Fibroblast of skin of abdomen (primary cell): ENCODE measurements around the gene PLS3.
"Not testable (repeated sequence)": the region's sequence is repeated elsewhere in the genome, so short reads cannot be mapped to it uniquely, and the experiment has no call there.

Experiments used
- DNase-seq: peaks from one replicate; pipeline ENCODE4 v3.0.0-alpha.2; 2013

The PLS3 gene

DNA sequence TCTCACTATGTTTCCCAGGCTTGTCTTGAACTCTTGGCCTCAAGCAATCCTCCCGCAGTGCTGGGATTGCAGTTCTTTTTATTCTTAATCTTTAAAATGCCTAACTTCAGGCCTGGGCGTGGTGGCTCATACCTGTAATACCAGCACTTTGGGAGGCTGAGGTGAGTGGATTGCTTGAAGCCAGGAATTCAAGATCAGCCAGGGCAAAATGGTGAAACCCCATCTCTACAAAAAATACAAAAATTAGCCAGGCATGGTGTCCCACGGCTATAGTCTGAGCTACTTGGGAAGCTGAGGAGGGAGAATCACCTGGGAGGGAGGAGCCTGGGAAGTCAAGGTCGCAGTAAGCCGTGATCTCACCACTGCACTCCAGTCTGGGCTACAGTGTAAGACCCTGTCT is 45.9 kb downstream of the PLS3 start:
- no peak for DNase-seq

GRCh38 chrX:115609621-115610020 is 48.6 kb downstream of the PLS3 start:
- DNase-seq, result no peak

DNA sequence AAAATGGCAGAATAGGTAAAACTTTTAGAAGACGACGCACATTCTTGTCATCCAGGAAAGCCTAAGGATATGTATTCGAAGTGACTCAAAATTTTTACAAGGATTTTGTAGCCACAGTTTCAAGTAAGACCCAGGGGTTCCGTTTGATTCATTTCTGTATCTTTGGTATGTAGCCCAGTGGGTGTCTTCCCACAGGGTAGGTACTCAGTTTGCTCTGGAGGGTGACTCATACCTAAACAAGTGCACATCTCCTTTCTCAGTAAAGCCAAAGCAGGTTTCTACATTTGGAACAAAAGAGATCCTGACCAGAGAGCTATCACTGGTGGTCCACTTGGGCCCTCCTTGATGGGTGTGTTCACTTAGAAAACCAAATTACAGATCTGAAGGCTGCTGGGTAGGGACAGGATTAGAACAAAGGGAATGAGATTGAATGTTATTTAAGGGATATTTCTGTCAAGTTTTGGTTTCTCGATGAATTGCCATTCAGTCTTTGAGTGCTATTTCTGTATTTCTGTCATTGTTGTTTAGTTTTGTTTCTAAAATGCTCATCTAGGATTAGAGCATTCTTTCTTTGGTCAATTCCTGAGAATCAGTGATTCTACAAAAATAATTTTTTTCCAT is 56.1 kb downstream of the PLS3 start:
- peak; percentile 70 for DNase-seq

DNA sequence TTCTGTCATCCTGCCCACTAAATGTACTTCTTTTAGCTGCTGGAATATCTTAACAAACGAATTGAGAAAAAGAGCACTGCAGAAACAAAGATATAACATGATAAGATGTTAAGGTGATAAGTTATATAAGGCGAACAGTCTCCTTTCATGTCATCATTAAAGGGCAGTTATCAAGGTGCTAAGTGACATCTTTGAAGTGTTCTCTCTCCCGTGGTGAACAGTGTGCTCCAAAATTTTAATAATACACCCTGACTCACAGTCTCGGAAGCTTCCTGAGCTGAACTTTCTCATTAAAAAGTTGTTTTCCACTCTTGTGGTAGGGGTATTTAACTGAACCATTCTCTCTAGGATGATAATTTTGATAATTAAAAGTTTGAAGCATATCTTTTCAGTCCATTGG is 61.6 kb downstream of the PLS3 start:
- DNase-seq, result no peak

GRCh38 chrX:115624916-115625315 is 63.9 kb downstream of the PLS3 start:
- no peak for DNase-seq

DNA sequence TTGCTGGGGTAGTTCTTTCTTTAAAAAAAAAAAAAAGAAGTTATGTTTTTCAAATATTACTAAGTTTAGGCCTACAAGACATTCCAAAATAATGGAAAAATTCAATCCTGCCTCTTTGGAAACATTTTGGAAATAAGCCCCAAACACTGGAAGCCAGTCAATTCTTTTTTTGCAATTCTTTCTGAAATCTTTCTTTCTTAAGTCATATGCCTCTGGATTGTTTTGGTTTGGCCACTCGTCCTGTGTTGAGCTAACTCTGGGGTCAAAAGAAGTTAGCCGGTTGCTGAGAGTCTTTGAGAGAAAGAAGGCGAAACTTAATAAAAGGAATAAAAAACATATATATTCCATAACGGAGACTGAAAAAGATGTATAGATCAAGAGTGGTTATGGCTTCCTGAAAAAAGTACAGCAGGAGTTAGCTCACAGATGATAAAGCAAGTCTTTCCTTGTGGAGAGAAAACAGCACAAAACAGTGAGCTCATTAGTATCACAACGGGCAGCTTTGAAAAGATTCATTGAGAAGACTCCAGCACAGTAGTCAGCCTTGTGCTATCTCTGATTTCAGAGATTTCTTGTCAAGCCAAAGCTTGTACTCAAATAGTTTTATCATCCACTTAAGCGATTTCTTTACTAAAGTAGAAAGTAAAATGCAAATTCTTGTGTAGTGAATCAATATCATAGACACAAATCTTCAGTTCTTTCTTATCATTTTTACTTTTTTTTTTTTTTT is 64.8 kb downstream of the PLS3 start:
- DNase-seq, result no peak

DNA sequence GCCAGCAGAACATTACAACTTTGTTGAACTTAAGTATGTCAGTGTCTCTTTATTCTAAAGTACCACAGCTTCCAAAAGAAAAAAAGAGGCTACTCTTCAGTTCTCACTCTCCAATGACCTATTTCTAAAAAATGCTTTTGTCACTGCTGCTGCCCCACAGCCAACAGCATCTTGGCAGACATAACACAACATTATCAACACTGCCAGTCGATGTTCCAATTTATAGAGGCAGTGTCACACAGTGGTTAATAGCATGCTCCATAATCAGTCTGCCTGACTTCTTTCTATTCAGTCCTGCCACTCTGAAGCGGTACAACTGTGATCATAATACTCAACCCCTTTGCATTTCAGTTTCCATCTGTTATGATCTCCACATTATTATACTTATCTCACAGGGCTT is 69.2 kb downstream of the PLS3 start:
- no peak for DNase-seq

DNA sequence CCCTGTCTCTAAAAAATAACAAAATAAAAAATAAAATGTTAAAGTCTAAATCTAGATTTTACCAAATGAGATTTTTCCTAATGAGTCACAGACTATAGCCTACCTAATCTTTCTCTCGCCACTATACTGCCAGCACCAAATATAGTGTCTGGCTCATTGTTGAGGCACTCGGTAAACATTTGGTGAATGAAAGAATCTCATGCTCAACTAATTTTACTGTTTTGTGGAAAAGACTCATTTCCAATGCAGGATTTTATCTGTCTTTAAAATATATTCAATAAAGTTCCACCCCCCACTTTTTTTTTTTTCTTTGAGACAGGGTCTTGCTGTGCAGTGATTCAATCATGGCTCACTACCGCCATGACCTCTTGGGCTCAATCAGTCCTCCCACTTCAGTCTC is 71.5 kb downstream of the PLS3 start:
- DNase-seq, result peak; percentile 51

DNA sequence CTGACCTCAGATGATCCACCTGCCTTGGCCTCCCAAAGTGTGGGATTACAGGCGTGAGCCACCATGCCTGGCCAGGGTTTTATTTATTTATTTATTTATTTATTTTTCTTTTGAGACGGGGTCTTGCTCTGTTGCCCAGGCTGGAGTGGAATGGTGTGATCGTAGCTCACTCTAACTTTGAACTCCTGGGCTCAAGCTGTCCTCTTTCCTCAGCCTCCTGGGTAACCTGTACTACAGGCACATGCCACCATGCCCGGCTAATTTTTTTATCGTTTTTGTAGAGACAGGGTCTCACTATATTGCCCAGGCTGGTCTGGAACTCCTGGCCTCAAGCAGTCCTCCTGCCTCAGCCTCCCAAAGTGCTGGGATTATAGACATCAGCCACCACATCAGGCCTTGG is 72.4 kb downstream of the PLS3 start:
- not testable (repeated sequence) for DNase-seq

DNA sequence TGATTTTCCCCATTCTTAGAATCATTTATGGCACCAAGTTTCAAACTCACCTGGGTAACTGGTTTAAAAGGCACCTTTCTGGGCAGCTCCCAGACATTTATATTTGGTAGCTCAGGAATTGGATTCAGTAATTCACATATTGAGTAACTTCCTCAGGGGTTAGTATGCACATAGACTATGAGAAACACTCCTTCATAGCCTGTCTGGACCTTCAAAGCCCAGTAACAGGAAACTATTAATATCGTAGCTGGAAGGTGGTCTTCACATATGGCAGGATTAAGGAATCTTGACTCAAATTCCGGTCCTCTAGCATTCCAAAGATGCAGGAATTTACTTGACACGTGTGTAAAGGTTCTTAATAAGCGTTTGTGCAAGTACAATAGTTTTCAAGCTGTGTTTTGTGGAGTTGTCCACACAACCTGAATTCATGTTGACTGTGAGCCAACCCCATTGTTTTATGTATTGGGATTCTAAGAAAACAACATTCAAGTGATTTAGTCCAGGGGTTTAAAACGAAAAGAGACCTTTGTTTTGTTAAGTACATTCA is 78.4 kb downstream of the PLS3 start:
- peak; percentile 50 for DNase-seq

- no peak for DNase-seq
Observed at GRCh38 chrX:115642311-115642710, 81.3 kb downstream of the PLS3 start.

DNA sequence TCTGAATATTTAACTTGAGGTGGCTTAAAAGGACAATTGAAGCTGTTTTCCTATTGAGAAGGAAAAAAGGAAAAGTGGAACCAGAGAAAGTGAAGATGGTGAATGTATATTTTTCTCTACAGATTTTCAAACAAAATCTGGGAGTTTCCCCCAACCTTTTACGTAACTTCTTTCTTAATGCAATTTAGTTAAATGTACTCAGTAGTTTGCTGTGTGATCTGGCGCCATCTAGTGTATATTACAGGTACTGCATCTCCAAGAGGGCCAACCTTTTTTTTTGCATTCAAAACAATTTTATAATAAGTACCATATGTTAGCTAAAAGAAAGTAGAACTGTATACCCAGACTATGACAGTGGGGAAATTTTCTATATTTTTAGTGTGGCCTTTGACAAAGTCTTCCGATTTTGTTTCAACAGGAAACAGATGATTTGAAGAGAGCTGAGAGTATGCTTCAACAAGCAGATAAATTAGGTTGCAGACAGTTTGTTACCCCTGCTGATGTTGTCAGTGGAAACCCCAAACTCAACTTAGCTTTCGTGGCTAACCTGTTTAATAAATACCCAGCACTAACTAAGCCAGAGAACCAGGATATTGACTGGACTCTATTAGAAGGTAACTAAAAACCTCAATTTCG is 82.0 kb downstream of the PLS3 start:
- DNase-seq, result peak; percentile 74

DNA sequence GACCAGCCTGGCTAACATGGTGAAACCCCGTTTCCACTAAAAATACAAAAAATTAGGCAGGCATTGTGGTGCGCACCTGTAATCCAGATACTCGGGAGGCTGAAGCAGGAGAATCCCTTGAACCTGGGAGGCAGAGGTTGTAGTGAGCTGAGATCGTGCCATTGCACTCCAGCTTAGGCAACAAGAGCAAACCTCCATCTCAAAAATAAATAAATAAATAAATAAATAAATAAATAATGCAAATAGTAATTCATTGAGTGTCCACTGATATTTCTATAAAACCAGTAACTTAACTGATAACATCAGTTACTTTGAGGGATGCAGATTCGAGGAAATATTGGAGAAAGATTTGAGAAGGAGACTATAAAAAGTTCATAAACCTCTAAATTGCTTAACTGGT is 83.4 kb downstream of the PLS3 start:
- DNase-seq, result not testable (repeated sequence)

DNA sequence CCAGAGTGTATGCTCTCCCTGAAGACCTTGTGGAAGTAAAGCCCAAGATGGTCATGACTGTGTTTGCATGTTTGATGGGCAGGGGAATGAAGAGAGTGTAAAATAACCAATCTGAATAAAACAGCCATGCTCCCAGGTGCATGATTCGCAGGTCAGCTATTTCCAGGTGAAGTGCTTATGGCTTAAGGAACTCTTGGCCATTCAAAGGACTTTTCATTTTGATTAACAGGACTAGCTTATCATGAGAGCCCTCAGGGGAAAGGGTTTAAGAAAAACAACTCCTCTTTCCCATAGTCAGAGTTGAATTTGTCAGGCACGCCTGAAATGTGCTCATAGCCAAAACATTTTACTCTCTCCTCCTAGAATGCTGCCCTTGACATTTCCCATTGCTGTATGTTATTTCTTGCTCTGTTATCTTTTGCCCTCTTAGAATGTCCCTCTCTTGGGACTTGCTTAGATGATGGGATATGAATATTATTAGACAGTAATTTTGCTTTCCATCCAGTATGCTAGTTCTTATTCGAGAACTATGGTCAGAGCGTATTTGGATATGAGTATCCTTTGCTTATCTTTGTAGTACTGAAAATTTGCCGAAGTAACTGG is 88.6 kb downstream of the PLS3 start:
- no peak for DNase-seq

GRCh38 chrX:115650449-115650848 is 89.5 kb downstream of the PLS3 start:
- peak; percentile 52 for DNase-seq

DNA sequence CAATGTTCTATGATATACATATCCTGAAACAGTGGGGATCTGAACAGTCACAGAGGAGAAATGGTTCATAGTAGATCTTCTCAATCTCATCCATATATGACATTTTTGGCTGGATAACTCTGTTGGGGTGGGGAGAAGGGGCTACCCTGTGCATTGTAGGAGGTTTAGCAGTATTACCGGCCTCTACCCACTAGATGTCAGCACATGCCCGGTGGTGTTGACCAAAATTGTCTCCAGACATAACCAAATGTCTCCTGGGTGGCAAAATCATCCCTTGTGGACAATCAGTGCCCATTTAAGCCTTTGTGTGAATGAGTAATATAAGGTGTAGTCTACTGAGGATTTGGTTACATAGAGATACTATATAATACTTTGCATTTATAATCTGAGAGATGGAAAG is 89.9 kb downstream of the PLS3 start:
- DNase-seq, result peak; percentile 60

DNA sequence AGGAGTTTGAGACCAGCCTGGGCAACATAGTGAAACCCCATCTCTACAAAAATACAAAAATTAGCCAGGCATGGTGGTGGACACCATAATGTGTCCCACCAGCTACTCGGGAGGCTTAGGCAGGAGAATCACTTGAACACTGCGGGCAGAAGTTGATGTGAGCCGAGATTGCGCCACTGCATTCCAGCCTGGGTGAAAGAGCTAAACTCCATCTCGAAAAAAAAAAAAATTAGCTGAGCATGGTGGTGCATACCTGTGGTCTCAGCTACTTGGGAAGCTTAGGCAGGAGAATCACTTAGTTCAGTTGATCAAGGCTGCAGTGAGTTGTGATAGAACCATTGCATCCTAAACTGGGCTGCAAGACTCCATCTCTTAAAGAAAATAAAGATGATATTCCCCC is 91.2 kb downstream of the PLS3 start:
- DNase-seq, result no peak

DNA sequence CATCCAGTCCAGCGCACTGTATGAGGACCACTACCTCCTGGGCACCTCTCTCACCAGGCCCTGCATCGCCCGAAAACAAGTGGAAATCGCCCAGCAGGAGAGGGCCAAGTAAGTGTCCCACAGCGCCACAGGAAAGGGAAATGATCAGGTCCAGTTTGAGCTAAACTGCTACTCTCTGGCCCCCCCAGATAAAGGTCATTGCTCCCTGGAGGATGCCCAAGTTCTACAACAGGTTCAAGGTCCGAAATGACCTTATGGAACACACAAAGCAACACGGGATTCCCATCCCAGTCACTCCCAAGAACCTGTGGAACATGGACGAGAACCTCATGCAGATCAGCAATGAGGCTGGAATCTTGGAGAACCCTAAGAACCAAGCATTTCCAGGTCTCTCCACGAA is 104.1 kb downstream of the PLS3 start:
- DNase-seq, result no peak

- DNase-seq, result peak; percentile 28
Observed at GRCh38 chrX:115679460-115679859, 118.5 kb downstream of the PLS3 start.

GRCh38 chrX:115687595-115687994 is 126.6 kb downstream of the PLS3 start:
- no peak for DNase-seq

DNA sequence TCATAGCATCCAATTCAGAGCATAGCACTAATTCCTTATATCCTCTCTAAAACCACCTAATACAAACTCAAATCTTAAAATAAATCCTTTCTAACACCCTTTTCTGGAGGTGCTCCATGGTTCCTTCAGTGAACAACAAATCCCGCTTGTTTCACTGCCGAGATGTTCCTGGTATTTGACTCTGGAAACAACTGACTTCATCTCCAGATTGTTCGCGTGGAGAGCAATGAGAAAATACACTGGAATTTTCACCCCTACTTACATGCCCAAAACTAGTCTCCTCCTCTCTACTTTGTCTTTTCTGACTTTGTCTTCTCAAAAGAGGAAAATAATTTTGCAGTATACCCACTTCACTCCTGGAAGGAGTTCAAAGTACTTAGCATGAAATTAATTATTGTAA is 129.0 kb downstream of the PLS3 start:
- peak; percentile 40 for DNase-seq

DNA sequence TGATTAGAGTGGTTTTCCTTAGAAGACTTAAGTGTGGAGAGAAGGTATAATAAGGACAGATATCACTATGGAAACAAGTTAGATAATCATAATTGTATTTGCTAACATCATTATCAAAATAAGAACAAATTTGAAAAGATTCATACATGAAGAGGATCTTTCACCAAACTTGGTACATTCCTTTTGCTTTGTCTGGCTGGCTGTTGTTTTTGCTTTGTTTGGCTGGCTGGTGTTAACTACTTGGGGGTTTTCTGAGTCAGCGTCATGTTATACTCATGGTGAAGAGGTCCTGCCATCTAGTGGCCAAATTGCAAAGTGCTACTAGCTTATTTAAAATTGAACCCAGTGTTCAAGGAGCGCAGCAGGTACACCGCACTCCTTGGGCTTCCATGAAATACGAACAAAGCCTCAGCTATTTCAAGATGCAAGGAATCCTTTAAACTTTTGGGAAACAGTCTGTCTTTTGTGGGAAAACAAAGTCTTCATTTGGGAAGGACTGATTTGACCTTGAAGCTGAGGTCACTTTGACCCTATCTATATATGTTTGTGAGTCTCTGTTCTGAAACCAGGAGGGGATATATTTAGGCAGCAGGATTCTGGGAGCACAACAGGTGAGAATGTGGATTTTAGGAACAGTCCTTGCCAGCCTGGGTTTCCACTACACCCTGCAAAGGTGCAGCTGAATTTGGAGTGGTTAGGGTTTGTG is 129.7 kb downstream of the PLS3 start:
- DNase-seq, result peak; percentile 82

DNA sequence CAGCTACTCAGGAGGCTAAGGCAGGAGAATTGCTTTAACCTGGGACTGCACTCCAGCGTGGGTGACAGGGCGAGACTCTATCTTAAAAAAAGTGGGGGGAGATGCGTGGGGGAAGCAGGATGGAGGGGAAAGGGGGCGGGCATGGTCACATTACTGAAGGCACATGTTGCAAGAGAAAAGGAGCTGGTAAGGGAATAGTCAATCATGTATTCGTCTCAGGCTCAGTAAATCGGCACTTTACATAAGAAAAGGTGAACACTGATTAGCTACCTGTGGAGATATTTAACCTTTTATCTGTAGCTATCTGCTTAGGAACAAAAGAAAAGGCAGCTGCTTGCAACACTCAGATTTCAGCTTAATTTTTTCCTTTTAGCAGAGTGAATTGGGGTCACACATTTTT is 132.5 kb downstream of the PLS3 start:
- DNase-seq, result no peak
